Adrenal gland (tissue), 12 donors: ENCODE results near the gene EFCAB8. TPM values are rescaled to one million over a fixed set of nuclear protein-coding genes. Genes with fewer than 3 reads are reported as not detected.

Experiments used
- DNase-seq, 7 donors: peaks; one replicate each; pipeline ENCODE4 v3.0.0-alpha.2; 2019 to 2020
- H3K27ac ChIP-seq, 5 donors: fragments of 200-600 bp; sonication (generic) in 4 of 5; 1 replicate in 3 of 5; 2 replicates in 2 of 5; pipeline versions ENCODE4 v1.5.1 to v1.8.0; 2016 to 2020; ENCODE audit warnings: mild to moderate bottlenecking in 1 of 5
- H3K27me3 ChIP-seq: fragments of 200-600 bp; 2 replicates; pipeline ENCODE4 v1.8.0; 2021
- H3K36me3 ChIP-seq, 2 donors: fragments of 200-600 bp; replicated peaks in 1 of 2; 1 replicate in 1 of 2; 2 replicates in 1 of 2; pipeline versions ENCODE4 v1.5.1 to v1.8.0; 2018 to 2022
- H3K4me1 ChIP-seq, 2 donors: fragments of 200-600 bp; replicated peaks in 1 of 2; 1 replicate in 1 of 2; 2 replicates in 1 of 2; pipeline versions ENCODE4 v1.5.1 to v1.8.0; 2018 to 2021
- H3K4me3 ChIP-seq, 4 donors: fragments of 200-600 bp; sonication (generic) in 3 of 4; one replicate each; pipeline ENCODE4 v1.5.1; 2016 to 2018
- H3K9me3 ChIP-seq, 3 donors: fragments of 200-600 bp; sonication (generic) in 1 of 3; replicated peaks in 1 of 3; 1 replicate in 2 of 3; 2 replicates in 1 of 3; pipeline versions ENCODE4 v1.5.1 to v1.8.0; 2016 to 2021
- POLR2A ChIP-seq, 2 donors: fragments of 450-650 bp; IDR thresholded peaks; one replicate each; pipeline ENCODE4 v1.6.1; 2017; ENCODE audit warnings: antibody characterized with exemption in 2 of 2, mild to moderate bottlenecking in 2 of 2, moderate library complexity in 1 of 2
- WGBS, 4 donors: extraction: QIAGEN DNeasy Blood & Tissue Kit in 2 of 4; methylation state at CpG; one replicate each; pipeline versions ENCODE4 v1.1.5 to v1.1.7; 2013 to 2017; 5-methylcytosine and 5-hydroxymethylcytosine counted together
- intact Hi-C, 2 donors: fragments of 100-400 bp; cut with DNase I; formaldehyde crosslinking; loops; one replicate each; pipeline versions ENCODE4 v1.14.1 to v1.15.0; 2022 to 2023
- polyA plus RNA-seq, 3 donors: library from polyadenylated mRNA; stranded (reverse); fragments of 200-250 nt in 2 of 3; fragments of 350-450 nt in 1 of 3; fragmentation: Illumina TruSeq in 1 of 3; extraction: RNeasy Lipid Tissue Mini Kit (QIAGEN cat#74804) in 1 of 3; gene quantifications; one replicate each; pipeline ENCODE4 v1.2.3, GENCODE V29; 2013 to 2014
- total RNA-seq, 9 donors: library from RNA; depleted of rRNA in 4 of 9; stranded (reverse); fragments of >200 nt in 4 of 9; fragments of 120-200 nt in 1 of 9; fragmentation: NEBNext Ultra II Directional in 1 of 9; extraction: Animal tissue kit (Norgen Biotek cat#: 25700) in 1 of 9; gene quantifications; one replicate each; pipeline versions ENCODE4 v1.1.0 to v1.2.4, GENCODE V29; 2013 to 2023
- TF ChIP-seq, protein P1 (sequence below), 6 experiments: fragments of 450-650 bp in 4 of 6; fragments of 200-600 bp in 2 of 6; sonication (generic) in 1 of 6; IDR thresholded peaks; 1 replicate in 5 of 6; 2 replicates in 1 of 6; pipeline versions ENCODE4 v1.5.1 to v1.8.0; 2016 to 2021; ENCODE audit warnings: antibody characterized with exemption in 6 of 6, mild to moderate bottlenecking in 2 of 6, moderate library complexity in 1 of 6
- donor health status: healthy with polysubstance abuse.
- donor health status: Bipolar disorder and iron deficiency.
- donor health status: DM: yes; HTN: yes; CAD: no.
- donor health status: DM: no; HTN: no; CAD: no.
- donor health status: DM: no; HTN: no; CAD: no.
- donor health status: DM: yes; HTN: yes; CAD: no.

Gene EFCAB8
- total and polyA plus RNA-seq, 12 donors: 0.03 to 0.40 (median 0.06) TPM; not detected in 8

DNA sequence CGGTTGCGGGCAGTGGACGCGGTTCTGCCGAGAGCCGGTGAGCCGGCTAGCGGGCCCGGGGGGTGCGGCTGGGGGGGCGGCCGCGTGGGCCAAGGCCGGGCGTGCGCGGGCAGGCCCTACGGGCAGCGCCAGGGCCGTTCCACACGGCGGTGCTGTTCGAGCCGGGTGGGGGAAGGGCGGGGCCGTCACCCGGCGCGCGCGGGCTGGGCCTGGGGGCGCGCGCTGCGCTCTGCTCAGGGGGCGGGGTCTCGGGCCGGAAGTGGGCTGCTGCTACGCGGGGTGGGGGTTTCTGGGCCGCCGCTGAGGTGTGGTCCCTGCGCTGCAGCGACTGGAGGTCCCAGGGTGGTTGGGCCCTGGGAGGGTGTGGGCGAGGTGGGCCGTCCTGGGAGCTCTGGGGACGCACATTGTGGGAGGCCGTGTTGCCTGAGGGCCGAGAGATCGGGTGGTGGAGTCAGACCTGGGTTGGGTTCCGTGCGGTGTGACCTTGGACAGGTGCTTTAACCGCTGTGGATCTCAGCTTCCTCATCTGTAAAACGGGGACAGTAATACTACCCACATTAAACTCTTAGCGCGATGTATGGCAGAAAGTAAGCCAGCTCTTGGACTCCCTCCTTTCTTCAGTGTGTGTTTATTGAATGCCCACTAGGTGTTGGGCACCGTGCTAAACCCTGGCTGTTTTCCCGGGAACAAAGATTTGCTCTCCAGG is 38.6 kb upstream of the EFCAB8 start:
- no peaks in the 10 kb centered on the region for H3K36me3 ChIP-seq
- no peaks in the 10 kb centered on the region for H3K9me3 ChIP-seq
- DNase-seq: peak in 6 of 7 donors; percentile 54 to 82 (median 73)
- intact Hi-C loops: no loop called here
- H3K4me1 ChIP-seq: peaks cover 0 to 35% of the 10 kb centered on the region in 2 donors
- WGBS, 4 donors: 0 to 1% (median 1%) methylated on average over 3 to 57 of the region's 58 CpGs
- H3K27me3 ChIP-seq: no peaks in the 10 kb centered on the region
- peak overlapping the region; percentile 35 to 100 (median 77) for H3K27ac ChIP-seq
- peak overlapping the region; percentile 2 to 99 (median 36) for H3K4me3 ChIP-seq
- TF ChIP-seq, protein P1, sequence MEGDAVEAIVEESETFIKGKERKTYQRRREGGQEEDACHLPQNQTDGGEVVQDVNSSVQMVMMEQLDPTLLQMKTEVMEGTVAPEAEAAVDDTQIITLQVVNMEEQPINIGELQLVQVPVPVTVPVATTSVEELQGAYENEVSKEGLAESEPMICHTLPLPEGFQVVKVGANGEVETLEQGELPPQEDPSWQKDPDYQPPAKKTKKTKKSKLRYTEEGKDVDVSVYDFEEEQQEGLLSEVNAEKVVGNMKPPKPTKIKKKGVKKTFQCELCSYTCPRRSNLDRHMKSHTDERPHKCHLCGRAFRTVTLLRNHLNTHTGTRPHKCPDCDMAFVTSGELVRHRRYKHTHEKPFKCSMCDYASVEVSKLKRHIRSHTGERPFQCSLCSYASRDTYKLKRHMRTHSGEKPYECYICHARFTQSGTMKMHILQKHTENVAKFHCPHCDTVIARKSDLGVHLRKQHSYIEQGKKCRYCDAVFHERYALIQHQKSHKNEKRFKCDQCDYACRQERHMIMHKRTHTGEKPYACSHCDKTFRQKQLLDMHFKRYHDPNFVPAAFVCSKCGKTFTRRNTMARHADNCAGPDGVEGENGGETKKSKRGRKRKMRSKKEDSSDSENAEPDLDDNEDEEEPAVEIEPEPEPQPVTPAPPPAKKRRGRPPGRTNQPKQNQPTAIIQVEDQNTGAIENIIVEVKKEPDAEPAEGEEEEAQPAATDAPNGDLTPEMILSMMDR (IDR thresholded peaks at IDR 0.05): no peak
- peak; percentile 47 to 56 for TF ChIP-seq POLR2A (IDR thresholded peaks at IDR 0.05)

DNA sequence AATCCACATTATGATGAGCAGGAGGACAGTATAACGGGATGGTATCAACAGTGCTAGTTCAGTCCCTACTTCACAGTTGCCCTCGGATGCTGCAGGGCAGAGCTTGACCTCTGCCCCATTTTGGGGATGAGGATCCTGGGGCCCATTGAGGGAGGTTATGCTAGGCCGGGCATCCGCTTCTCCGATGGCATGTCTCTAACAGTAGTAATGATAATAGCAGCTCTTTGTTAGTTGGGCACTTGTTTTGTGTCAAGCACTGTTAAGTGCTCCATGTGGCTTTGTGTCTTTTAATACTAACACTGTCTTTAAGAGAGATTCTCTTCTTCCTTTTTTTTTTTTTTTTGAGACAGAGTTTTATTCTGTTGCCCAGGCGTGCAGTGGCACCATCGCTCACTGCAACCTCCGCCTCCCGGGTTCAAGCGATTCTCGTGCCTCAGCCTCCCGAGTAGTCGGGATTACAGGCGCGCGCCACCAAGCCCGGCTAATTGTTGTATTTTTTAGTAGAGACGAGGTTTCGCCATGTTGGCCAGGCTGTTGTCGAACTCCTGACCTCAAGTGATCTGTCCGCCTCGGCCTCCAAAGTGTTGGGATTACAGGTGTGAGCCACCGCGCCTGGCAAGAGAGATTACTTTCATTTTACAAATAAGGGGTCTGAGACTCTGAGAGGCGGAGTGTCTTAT is 37.9 kb upstream of the EFCAB8 start:
- no peak for TF ChIP-seq POLR2A (IDR thresholded peaks at IDR 0.05)
- TF ChIP-seq, protein P1 (IDR thresholded peaks at IDR 0.05): no peak
- no peak for DNase-seq
- WGBS, 4 donors: 72 to 80% (median 79%) methylated on average over 24 to 25 of the region's 25 CpGs

DNA sequence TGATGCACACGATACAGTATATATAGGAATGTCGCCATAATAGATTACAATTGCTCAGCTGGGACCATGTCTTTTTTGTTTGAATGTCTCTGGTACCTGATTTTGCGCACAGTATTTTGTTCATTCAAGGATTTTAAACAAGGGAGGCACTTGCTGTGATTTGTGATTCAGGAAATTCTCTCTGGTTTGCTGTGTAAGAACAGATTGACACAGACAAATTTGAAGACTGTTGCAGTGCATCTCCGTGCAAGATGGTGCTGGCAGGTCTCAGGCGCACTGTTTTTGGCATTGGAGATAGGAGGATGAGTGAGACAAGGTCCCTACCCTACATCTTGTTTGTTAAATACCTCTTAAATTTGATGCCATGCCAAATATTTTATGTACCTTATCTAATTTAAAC is 36.5 kb upstream of the EFCAB8 start:
- H3K4me1 ChIP-seq: peaks cover 0 to 35% of the 10 kb centered on the region in 2 donors
- intact Hi-C loops: no loop called here
- H3K9me3 ChIP-seq: no peaks in the 10 kb centered on the region
- WGBS, 4 donors: 74 to 81% (median 80%) methylated on average over 5 of the region's 5 CpGs
- no peak for DNase-seq
- H3K27me3 ChIP-seq: no peaks in the 10 kb centered on the region
- peak overlapping the region in 2 of 5 donors; percentile 38 to 88 for H3K27ac ChIP-seq
- TF ChIP-seq POLR2A (IDR thresholded peaks at IDR 0.05): no peak
- TF ChIP-seq, protein P1 (IDR thresholded peaks at IDR 0.05): no peak
- peaks cover 0 to 13% of the 10 kb centered on the region in 2 donors for H3K36me3 ChIP-seq
- no peak overlapping the region for H3K4me3 ChIP-seq

More for the DNA sequence above, 37.9 kb upstream of the EFCAB8 start:
- Histone ChIP-seq H3K27ac (peak overlapping the region in 4 of 5 donors; percentile 62 to 100 (median 82)), H3K36me3 (peaks cover 0 to 2% of the 10 kb centered on the region in 2 donors), H3K4me1 (peaks cover 0 to 35% of the 10 kb centered on the region in 2 donors), H3K9me3 (no peaks in the 10 kb centered on the region), H3K27me3 (no peaks in the 10 kb centered on the region), H3K4me3 (peak overlapping the region; percentile 2 to 99 (median 36))
- intact Hi-C loops: no loop called here

DNA sequence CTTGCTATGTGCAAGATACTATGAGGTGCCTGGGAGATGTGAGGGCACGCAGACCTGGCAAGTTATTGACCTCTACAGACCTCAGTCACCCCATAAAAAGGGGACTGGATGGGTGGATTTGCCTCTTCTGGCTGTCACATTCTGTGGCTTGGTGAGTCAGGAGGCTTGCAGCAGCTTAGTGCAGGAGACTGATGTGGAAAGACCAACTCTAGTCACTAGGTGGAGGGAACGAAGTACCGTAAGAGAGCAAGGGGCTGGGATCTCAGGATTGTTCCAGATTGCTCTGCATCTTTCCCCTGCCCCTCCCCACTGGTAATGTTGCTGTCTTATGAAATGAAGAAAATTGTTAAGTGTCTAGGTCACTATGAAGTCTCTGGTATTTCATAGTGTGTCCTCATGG is 35.6 kb upstream of the EFCAB8 start:
- WGBS, 4 donors: 66 to 83% (median 71%) methylated on average over 3 of the region's 3 CpGs
- Histone ChIP-seq H3K4me1 (peaks cover 2 to 41% of the 10 kb centered on the region in 2 donors), H3K36me3 (peaks cover 0 to 21% of the 10 kb centered on the region in 2 donors), H3K27ac (peak overlapping the region in 2 of 5 donors; percentile 38 to 88), H3K4me3 (no peak overlapping the region), H3K9me3 (no peaks in the 10 kb centered on the region), H3K27me3 (no peaks in the 10 kb centered on the region)
- intact Hi-C loops: no loop called here
- peak in 5 of 7 donors; percentile 29 to 35 (median 31) for DNase-seq
- TF ChIP-seq, protein P1 (IDR thresholded peaks at IDR 0.05): no peak
- TF ChIP-seq POLR2A (IDR thresholded peaks at IDR 0.05): no peak
